ENCODE results near the gene TEX44. TPM values are rescaled to one million over a fixed set of nuclear protein-coding genes. Genes with fewer than 3 reads are reported as not detected.
A peak's percentile ranks its signal among the peaks of the same experiment; 100 is the strongest.
"Not testable (repeated sequence)": the region's sequence is repeated elsewhere in the genome, so short reads cannot be mapped to it uniquely, and the experiment has no call there.

TEX44 gene
- total and polyA plus RNA-seq, 9 donors: not detected

DNA sequence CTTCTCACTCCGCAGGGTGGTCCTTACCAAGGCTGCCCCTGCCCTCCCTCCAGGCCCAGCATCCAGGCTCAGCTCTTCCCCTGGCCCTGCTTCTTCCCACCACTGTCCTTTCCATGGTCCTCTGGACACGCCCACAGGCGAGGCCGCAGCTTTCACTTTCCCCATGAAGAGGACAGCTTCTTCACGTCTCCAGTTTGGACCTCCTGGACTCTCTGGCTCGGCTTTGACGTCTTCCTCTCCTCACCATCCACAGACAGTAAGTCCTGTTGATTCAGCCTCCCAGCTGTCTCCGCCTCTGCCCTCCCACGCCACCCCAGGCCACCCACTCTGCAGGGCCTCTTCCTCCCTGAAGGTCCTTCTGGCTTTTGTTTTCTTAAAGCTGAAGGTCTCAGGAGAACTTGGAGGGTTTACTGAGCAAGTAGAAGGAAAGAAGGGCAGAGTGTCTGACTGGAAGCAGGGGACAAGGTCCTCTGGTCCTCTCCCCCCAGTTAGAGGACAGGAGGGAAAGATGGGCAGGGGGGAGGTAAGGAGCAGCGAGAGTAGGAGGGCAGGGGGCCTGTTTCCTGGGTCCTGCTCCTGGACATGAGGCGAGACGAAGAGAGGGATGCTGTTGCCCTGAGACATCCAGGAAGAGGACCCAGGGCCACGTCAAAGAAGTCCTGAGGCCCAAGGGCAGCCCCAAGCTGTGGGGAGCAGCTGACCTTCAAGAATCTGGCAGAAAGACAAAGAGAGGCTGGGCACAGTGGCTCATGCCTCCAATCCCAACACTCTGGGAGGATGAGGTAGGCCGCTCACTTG lies 37.7 kb upstream of the TEX44 start:
- H3K27me3 ChIP-seq (ENCODE audit: control insufficient read depth, insufficient read depth, low read length): peaks cover 2% of the 10 kb centered on the region
- peak overlapping the region; percentile 8 for H3K4me3 ChIP-seq (ENCODE audit: low read length)
- H3K9me3 ChIP-seq (replicated peaks; ENCODE audit: control insufficient read depth, low read depth, low read length): peaks cover 10% of the 10 kb centered on the region
- 51% methylated on average over 10 of the region's 14 CpGs for WGBS (ENCODE audit: insufficient coverage)
- H3K36me3 ChIP-seq (ENCODE audit: control insufficient read depth, insufficient read depth, low read length): no peaks in the 10 kb centered on the region
- peak overlapping the region; percentile 18 for H3K27ac ChIP-seq (ENCODE audit: low read length)
- DNase-seq: peak; percentile 79
- peaks cover 22% of the 10 kb centered on the region for H3K4me1 ChIP-seq (ENCODE audit: control insufficient read depth, insufficient read depth, low read length)

GRCh38 chr2:231556496-231556895 lies 36.2 kb upstream of the TEX44 start:
- DNase-seq; H3K27ac ChIP-seq (ENCODE audit: low read length); H3K27me3 ChIP-seq (ENCODE audit: control insufficient read depth, insufficient read depth, low read length); H3K4me3 ChIP-seq (ENCODE audit: low read length); H3K36me3 ChIP-seq (ENCODE audit: control insufficient read depth, insufficient read depth, low read length): not testable (repeated sequence)
- Histone ChIP-seq H3K4me1 (ENCODE audit: control insufficient read depth, insufficient read depth, low read length) (peaks cover 22% of the 10 kb centered on the region), H3K9me3 (replicated peaks; ENCODE audit: control insufficient read depth, low read depth, low read length) (peaks cover 10% of the 10 kb centered on the region)
- WGBS (ENCODE audit: insufficient coverage): 89% methylated on average over 6 of the region's 8 CpGs

GRCh38 chr2:231556981-231557380 lies 35.7 kb upstream of the TEX44 start:
- no peak overlapping the region for H3K27ac ChIP-seq (ENCODE audit: low read length)
- WGBS (ENCODE audit: insufficient coverage): 75% methylated on average over 7 of the region's 7 CpGs

GRCh38 chr2:231557571-231558217 lies 35.0 kb upstream of the TEX44 start:
- H3K9me3 ChIP-seq (replicated peaks; ENCODE audit: control insufficient read depth, low read depth, low read length): peaks cover 5% of the 10 kb centered on the region
- H3K36me3 ChIP-seq (ENCODE audit: control insufficient read depth, insufficient read depth, low read length): no peaks in the 10 kb centered on the region
- peaks cover 22% of the 10 kb centered on the region for H3K4me1 ChIP-seq (ENCODE audit: control insufficient read depth, insufficient read depth, low read length)
- 26% methylated on average over 9 of the region's 11 CpGs for WGBS (ENCODE audit: insufficient coverage)
- DNase-seq: peak; percentile 93
- peaks cover 2% of the 10 kb centered on the region for H3K27me3 ChIP-seq (ENCODE audit: control insufficient read depth, insufficient read depth, low read length)
- no peak overlapping the region for H3K4me3 ChIP-seq (ENCODE audit: low read length)
- peak overlapping the region; percentile 9 for H3K27ac ChIP-seq (ENCODE audit: low read length)

More at GRCh38 chr2:231556981-231557380, 35.7 kb upstream of the TEX44 start:
- DNase-seq: no peak
- Histone ChIP-seq H3K36me3 (ENCODE audit: control insufficient read depth, insufficient read depth, low read length) (no peaks in the 10 kb centered on the region), H3K27me3 (ENCODE audit: control insufficient read depth, insufficient read depth, low read length) (peaks cover 2% of the 10 kb centered on the region), H3K4me1 (ENCODE audit: control insufficient read depth, insufficient read depth, low read length) (peaks cover 22% of the 10 kb centered on the region), H3K4me3 (ENCODE audit: low read length) (no peak overlapping the region), H3K9me3 (replicated peaks; ENCODE audit: control insufficient read depth, low read depth, low read length) (peaks cover 10% of the 10 kb centered on the region)

DNA sequence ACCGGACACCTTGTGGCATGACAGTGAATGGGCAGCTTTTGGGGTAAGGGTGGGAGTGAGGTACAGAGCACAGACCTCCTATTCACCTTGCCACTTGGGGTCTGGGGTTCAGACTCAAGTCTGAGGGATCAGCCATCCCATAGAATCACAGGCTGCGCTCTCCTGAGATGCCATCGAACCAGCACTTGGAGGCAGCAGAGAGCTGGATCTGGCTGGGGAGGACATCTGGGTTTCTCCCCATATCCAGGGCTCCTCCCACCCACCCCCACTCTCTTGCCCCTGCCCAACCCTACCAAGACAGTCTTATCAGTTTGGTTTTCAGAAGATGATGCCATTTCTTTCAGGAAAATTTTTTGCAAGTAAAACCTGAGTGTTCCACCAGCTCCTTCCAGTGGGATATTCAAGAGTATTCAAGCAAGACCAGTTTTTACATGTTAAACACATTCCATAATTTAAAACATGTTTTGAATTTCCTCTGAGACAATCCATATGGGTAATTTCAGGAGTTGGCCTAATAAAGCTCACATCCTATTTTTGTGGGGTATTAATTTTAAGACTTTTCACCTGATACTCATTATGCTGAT lies 29.2 kb upstream of the TEX44 start:
- H3K27me3 ChIP-seq (ENCODE audit: control insufficient read depth, insufficient read depth, low read length): no peaks in the 10 kb centered on the region
- peak; percentile 65 for DNase-seq
- WGBS (ENCODE audit: insufficient coverage): no CpG with 5 or more reads among the region's 3 CpGs
- no peaks in the 10 kb centered on the region for H3K4me1 ChIP-seq (ENCODE audit: control insufficient read depth, insufficient read depth, low read length)
- no peak overlapping the region for H3K4me3 ChIP-seq (ENCODE audit: low read length)
- no peak overlapping the region for H3K27ac ChIP-seq (ENCODE audit: low read length)
- no peaks in the 10 kb centered on the region for H3K36me3 ChIP-seq (ENCODE audit: control insufficient read depth, insufficient read depth, low read length)
- H3K9me3 ChIP-seq (replicated peaks; ENCODE audit: control insufficient read depth, low read depth, low read length): peaks cover 2% of the 10 kb centered on the region

- no peaks in the 10 kb centered on the region for H3K36me3 ChIP-seq (ENCODE audit: control insufficient read depth, insufficient read depth, low read length)
- no peak overlapping the region for H3K4me3 ChIP-seq (ENCODE audit: low read length)
- no peaks in the 10 kb centered on the region for H3K4me1 ChIP-seq (ENCODE audit: control insufficient read depth, insufficient read depth, low read length)
- no peaks in the 10 kb centered on the region for H3K27me3 ChIP-seq (ENCODE audit: control insufficient read depth, insufficient read depth, low read length)
- no peak overlapping the region for H3K27ac ChIP-seq (ENCODE audit: low read length)
- H3K9me3 ChIP-seq (replicated peaks; ENCODE audit: control insufficient read depth, low read depth, low read length): peaks cover 2% of the 10 kb centered on the region
- 67% methylated on average over 1 of the region's 4 CpGs for WGBS (ENCODE audit: insufficient coverage)
- DNase-seq: no peak
Observed at GRCh38 chr2:231565887-231566594, 26.6 kb upstream of the TEX44 start.

DNA sequence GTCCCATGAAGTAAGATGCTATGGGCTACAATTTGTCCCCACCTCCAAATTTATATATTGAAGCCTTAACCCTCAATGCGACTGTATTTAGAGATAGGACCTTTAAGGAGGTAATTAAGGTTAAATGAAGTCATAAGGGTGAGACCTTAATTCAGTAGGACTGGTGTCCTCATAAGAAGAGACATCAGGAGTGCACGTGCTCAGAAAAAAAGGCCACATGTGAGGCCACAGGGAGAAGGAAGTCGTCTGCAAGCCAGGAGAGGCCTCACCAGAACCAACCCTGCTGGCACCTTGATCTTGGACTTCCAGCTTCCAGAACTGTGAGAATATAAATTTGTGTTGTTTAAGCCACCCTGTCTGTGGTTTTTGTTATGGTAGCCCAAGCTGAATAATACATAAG lies 25.5 kb upstream of the TEX44 start:
- no peak overlapping the region for H3K4me3 ChIP-seq (ENCODE audit: low read length)
- DNase-seq: no peak
- 85% methylated on average over 2 of the region's 3 CpGs for WGBS (ENCODE audit: insufficient coverage)

DNA sequence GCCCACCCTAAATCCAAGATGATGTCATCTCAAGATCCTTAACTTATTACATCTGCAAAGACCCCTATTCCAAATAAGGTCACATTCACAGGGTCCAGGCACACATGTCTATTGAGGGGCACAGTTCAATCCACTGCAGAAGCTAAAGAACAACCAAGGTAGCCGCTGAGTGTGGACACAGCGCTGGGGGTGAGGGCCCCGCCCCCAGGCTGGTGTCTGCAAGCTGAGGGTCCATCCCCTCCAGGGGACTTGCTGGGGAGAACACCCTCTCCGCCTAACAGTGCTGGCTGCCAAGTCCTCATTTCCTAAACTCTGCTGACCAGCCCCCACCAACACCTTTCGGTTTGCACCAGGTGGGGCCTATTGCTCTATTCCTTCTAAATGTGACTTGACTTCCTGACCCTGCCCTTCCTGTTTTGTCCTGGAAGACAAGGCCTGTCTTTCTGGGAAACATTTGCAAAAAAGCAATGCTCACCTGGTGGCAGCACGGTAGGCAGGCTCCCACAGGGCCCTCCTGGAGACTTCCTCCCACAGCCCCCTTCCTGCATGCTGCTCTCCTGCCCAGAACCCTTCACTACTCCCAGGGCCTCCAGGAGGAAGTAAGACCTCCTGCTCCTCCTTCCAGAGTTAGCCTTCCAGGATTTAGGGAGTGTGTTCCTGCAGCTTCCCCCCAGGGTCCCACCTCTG lies 24.4 kb upstream of the TEX44 start:
- Histone ChIP-seq H3K4me1 (ENCODE audit: control insufficient read depth, insufficient read depth, low read length) (no peaks in the 10 kb centered on the region), H3K9me3 (replicated peaks; ENCODE audit: control insufficient read depth, low read depth, low read length) (peaks cover 2% of the 10 kb centered on the region), H3K27me3 (ENCODE audit: control insufficient read depth, insufficient read depth, low read length) (no peaks in the 10 kb centered on the region), H3K36me3 (ENCODE audit: control insufficient read depth, insufficient read depth, low read length) (no peaks in the 10 kb centered on the region), H3K4me3 (ENCODE audit: low read length) (no peak overlapping the region), H3K27ac (ENCODE audit: low read length) (no peak overlapping the region)
- no peak for DNase-seq
- 62% methylated on average over 6 of the region's 6 CpGs for WGBS (ENCODE audit: insufficient coverage)

More for the DNA sequence above, 25.5 kb upstream of the TEX44 start:
- Histone ChIP-seq H3K9me3 (replicated peaks; ENCODE audit: control insufficient read depth, low read depth, low read length) (peaks cover 2% of the 10 kb centered on the region), H3K4me1 (ENCODE audit: control insufficient read depth, insufficient read depth, low read length) (no peaks in the 10 kb centered on the region), H3K27me3 (ENCODE audit: control insufficient read depth, insufficient read depth, low read length) (no peaks in the 10 kb centered on the region), H3K27ac (ENCODE audit: low read length) (no peak overlapping the region), H3K36me3 (ENCODE audit: control insufficient read depth, insufficient read depth, low read length) (no peaks in the 10 kb centered on the region)

DNA sequence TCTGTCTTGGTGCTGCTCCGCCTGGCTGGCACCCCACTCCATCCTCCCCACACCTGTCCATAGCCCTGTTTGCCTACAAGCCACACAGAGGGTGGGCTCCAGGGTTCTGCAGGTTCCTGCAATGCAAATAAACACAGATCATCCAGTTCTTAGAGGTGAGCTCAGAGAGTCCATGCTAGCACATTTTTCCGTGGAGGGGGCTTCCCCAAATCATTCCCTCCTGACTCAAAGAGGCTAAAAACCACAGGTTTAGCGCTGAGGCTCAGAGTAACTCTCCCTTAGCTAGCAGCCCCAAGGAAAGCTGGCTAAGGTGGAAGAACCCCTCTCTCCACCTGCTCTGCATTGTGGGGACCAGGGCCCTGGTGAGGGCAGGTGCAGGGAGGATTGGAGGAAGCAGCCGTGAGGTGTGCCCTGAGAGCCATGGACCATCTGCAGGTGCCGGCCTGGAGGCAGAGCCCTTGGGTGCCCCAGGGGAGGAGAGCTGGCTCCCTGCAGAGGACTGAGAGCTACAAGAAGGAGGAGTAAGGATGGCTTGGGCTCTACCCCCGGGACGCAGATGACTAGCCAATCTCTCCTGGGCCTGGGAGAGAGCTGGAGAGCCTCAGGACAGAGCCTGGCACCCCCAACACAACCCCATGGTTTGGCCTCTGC lies 23.8 kb upstream of the TEX44 start:
- Histone ChIP-seq H3K27me3 (ENCODE audit: control insufficient read depth, insufficient read depth, low read length) (no peaks in the 10 kb centered on the region), H3K36me3 (ENCODE audit: control insufficient read depth, insufficient read depth, low read length) (no peaks in the 10 kb centered on the region), H3K4me1 (ENCODE audit: control insufficient read depth, insufficient read depth, low read length) (no peaks in the 10 kb centered on the region), H3K4me3 (ENCODE audit: low read length) (no peak overlapping the region), H3K9me3 (replicated peaks; ENCODE audit: control insufficient read depth, low read depth, low read length) (peaks cover 2% of the 10 kb centered on the region), H3K27ac (ENCODE audit: low read length) (no peak overlapping the region)
- DNase-seq: no peak
- 70% methylated on average over 5 of the region's 7 CpGs for WGBS (ENCODE audit: insufficient coverage)
